ENCODE results near the gene TMEM178A.
"Not testable (repeated sequence)": the region's sequence is repeated elsewhere in the genome, so short reads cannot be mapped to it uniquely, and the experiment has no call there.

GRCh38 chr2:39728085-39728484, 62.4 kb downstream of the TMEM178A start:
- TF ChIP-seq CTCF (IDR thresholded peaks at IDR 0.05; ENCODE audit: poor library complexity, severe bottlenecking); SMC3 (conservative IDR thresholded peaks at IDR 0.05; ENCODE audit: poor library complexity); TAF1 (IDR thresholded peaks at IDR 0.05; ENCODE audit: low read depth); RAD21 (conservative IDR thresholded peaks at IDR 0.05): not testable (repeated sequence)
